Cardiac fibroblast (primary cell): Measurements from ENCODE around the gene DENND4C.
"Not testable (repeated sequence)": the region's sequence is repeated elsewhere in the genome, so short reads cannot be mapped to it uniquely, and the experiment has no call there.

Experiments
- DNase-seq, 2 donors: peaks; one replicate each; pipeline versions ENCODE4 v3.0.0 to v3.0.0-alpha.2; 2010; ENCODE audit warnings: low read depth in 2 of 2
- H3K4me3 ChIP-seq, 2 donors: replicated peaks in 1 of 2; 1 replicate in 1 of 2; 2 replicates in 1 of 2; pipeline ENCODE4 v1.5.1; 2011; ENCODE audit warnings: low read depth in 2 of 2, low read length in 2 of 2, mild to moderate bottlenecking in 2 of 2, moderate library complexity in 1 of 2
- TF ChIP-seq, protein P1 (sequence below): IDR thresholded peaks from one replicate; pipeline ENCODE4 v1.5.1; 2011; ENCODE audit warnings: low read depth, mild to moderate bottlenecking, low read length, inconsistent platforms

The DENND4C gene

GRCh38 chr9:19397845-19398244, 167.4 kb downstream of the DENND4C start:
- no peak overlapping the region for H3K4me3 ChIP-seq
- TF ChIP-seq, protein P1, sequence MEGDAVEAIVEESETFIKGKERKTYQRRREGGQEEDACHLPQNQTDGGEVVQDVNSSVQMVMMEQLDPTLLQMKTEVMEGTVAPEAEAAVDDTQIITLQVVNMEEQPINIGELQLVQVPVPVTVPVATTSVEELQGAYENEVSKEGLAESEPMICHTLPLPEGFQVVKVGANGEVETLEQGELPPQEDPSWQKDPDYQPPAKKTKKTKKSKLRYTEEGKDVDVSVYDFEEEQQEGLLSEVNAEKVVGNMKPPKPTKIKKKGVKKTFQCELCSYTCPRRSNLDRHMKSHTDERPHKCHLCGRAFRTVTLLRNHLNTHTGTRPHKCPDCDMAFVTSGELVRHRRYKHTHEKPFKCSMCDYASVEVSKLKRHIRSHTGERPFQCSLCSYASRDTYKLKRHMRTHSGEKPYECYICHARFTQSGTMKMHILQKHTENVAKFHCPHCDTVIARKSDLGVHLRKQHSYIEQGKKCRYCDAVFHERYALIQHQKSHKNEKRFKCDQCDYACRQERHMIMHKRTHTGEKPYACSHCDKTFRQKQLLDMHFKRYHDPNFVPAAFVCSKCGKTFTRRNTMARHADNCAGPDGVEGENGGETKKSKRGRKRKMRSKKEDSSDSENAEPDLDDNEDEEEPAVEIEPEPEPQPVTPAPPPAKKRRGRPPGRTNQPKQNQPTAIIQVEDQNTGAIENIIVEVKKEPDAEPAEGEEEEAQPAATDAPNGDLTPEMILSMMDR: no peak
- DNase-seq: no peak

- H3K4me3 ChIP-seq, DNase-seq: not testable (repeated sequence)
Measured at GRCh38 chr9:19403231-19403630, 172.7 kb downstream of the DENND4C start.

- no peak overlapping the region for H3K4me3 ChIP-seq
- TF ChIP-seq, protein P1: no peak
- no peak for DNase-seq
Measured at GRCh38 chr9:19404283-19405075, 174.0 kb downstream of the DENND4C start.

DNA sequence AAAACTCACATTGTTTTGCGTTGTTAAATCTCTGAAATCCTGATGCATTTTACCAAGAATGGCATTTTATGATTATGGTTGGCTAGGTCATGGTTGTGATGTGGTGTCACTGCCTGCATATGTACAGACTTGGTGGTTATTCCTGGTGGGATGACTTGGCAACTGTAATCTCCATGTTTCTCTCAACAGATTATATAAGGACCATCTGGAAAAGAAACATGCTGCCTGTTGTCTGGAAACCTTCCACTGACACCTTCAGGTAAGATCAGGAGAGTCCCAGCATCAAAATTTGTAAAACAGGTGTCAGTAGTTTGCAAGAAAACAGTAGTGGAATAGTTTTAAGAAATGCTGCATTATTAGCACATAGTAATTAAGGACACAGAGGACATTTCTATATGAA, 175.3 kb downstream of the DENND4C start:
- DNase-seq: no peak
- H3K4me3 ChIP-seq: no peak overlapping the region
- TF ChIP-seq, protein P1: no peak

GRCh38 chr9:19408316-19408692, 177.8 kb downstream of the DENND4C start:
- peak overlapping the region; percentile 83 for H3K4me3 ChIP-seq
- TF ChIP-seq, protein P1: no peak
- no peak for DNase-seq

- TF ChIP-seq, protein P1: no peak
- H3K4me3 ChIP-seq: peak within 1 kb of the TSS; percentile 83
- DNase-seq: peak; percentile 85 to 91
Measured at GRCh38 chr9:19408693-19409400, 178.4 kb downstream of the DENND4C start, which contains the start of gene ACER2. ACER2 (plus strand) TSS chr9:19409009; CDS start chr9:19409085, 76 bp downstream.

DNA sequence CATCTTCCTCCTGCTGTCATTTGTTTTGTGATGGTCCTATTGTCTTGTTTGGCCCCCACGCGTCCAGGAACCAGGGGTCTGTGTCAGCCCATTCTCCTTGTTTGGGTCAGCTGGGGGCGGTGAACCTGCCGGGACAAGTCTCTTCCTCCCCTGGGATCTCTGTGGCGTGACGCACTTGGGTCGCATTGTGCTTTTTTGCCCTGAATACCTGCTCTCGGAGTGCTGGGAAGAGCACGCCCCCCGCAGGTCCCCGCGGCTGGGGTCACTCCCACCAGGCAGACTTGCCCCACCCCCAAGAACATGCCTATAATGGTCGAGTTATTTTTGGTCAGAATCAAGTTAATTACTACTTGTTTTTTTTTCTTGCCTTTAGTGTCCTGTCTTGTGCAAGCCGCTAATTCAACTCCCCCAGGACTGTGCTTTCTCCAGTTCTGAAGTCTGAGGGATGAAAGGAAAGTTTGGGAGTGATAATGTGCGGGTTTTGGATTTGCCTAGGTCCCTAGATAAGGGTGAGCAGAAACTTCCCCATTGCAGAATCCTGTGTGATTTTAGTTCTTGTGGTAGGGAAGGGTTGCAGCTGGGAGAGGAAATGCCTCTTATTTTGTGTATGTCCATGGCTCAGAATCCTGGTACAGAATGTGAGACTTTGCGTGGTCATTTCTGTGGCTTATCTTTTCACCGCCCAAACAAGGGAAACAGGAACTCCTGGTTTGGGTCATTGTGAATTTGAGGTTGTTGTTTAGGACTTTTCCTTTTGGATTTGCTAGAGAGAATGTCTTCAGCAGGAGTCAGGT, 179.1 kb downstream of the DENND4C start:
- peak overlapping the region; percentile 83 for H3K4me3 ChIP-seq
- TF ChIP-seq, protein P1: no peak
- peak in 1 of 2 donors; percentile 38 for DNase-seq
